Activated CD4-positive, CD25-positive, alpha-beta regulatory T cell treated with anti-CD3 and anti-CD28 coated beads, Interleukin-2, amount 50 U/mL, for 16 hours (primary cell): ENCODE data around the gene OR10K2.
"Not testable (repeated sequence)": the region's sequence is repeated elsewhere in the genome, so short reads cannot be mapped to it uniquely, and the experiment has no call there.

Experiments used
- DNase-seq: peaks from one replicate; pipeline ENCODE4 v3.0.0-alpha.2; 2020; ENCODE audit warnings: low read depth, low spot score

Gene OR10K2, protein sequence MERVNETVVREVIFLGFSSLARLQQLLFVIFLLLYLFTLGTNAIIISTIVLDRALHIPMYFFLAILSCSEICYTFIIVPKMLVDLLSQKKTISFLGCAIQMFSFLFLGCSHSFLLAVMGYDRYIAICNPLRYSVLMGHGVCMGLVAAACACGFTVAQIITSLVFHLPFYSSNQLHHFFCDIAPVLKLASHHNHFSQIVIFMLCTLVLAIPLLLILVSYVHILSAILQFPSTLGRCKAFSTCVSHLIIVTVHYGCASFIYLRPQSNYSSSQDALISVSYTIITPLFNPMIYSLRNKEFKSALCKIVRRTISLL

DNA sequence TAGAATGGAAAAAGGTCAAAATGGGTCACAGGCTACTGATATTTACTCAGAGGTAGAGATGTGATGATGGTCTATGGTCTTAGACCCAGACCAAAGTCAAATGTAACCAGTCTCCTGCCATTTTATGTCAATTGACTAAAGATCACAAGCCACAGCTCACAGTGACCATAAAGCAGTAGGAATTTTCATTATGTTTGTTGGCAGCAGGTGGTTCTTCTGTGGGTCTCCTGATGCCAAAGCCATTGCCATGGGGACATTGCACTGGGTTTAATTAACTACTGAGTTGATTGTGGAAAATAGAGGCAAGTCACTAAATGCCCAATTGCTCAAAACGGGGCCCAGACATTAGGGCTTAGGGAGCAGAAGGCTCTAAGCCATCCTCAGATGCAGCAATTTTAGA, at the start of gene OR10K2:
OR10K2 (minus strand) TSS at position 101 of the 400 bp plus-strand sequence. CDS start 5,371 bp downstream, outside the sequence.
- DNase-seq, result no peak

DNA sequence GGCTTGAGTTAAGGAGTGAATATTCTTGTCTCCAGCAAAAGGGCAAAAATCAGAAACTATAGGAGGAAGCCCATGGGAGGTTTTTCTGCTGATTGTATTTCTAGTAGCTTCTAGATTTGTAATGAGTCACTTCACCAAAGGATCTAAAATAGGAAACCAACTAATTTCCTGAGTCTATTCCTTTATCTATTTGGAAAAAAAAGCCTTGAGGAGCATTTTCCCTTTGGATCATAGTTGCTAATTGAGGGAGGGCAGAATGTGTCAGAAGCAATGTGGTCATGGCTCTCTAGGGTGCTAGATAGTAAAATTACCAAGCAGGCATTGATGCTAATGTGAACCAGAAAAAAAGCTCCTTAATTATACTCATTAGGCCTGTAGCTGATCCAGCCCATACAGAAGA, 45.9 kb upstream of the OR10K2 start, which contains the start of gene OR10R2:
OR10R2 (plus strand) TSS at position 301 of the 400 bp plus-strand sequence. CDS start 106 bp downstream, outside the sequence.
- no peak for DNase-seq

DNA sequence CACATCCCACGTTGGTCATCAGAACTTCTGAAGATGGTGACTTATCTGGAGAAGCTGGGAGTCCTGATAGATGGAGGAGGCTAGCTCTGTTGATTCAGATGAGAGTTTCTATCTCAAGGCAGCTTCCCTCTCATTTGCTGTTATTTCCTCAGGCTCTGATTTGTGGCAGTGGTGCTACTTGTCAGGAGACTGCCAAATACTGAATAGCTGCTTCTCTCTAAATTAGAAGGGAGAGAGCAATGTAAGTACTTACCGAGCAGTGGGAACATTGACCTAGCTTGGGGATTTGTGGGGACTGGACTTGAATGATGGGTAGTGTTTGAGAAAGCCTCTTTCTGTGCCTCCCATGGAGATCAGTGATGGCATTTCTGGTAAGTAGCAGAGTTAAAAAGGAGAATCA, 35.5 kb upstream of the OR10K2 start, which contains the start of gene OR10K1:
OR10K1 (plus strand) TSS at position 301 of the 400 bp plus-strand sequence. CDS start 3,728 bp downstream, outside the sequence.
- no peak for DNase-seq

DNA sequence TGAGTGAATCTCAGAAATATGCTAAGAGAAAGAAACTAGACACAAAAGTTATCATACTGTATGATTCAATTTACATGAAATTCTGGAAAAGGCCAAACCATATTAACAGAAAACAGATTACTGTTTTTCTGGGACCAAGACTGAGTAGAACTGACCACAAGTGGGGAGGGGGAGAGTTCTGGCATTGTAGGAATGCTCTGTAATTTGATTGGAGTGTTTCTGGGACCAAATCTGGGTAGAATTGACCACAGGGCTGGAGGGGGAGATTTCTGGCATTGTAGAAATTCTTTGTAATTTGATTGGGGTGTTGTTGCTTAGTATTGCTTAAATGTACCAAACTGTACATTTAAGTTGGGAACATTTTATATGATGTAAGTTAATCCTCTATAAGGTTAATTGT, 32.2 kb upstream of the OR10K2 start:
- no peak for DNase-seq

DNA sequence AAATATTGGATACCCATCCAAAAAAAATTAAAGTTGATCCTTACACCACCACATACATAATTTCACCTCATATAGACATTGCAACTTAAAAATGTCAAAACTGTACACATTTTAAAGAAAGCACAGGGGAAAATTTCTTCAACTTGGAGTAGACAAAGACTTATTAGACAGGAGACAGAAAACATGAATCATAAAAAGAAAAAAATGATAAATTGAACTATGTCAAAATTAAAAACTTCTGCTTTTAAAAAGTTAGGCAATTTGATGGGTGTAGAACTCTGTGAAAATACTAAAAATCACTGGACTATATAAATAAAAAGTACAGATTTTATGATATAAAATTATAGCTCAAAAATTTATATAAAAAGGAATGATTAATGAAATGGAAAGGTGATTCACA, 31.2 kb upstream of the OR10K2 start:
- DNase-seq, result no peak

DNA sequence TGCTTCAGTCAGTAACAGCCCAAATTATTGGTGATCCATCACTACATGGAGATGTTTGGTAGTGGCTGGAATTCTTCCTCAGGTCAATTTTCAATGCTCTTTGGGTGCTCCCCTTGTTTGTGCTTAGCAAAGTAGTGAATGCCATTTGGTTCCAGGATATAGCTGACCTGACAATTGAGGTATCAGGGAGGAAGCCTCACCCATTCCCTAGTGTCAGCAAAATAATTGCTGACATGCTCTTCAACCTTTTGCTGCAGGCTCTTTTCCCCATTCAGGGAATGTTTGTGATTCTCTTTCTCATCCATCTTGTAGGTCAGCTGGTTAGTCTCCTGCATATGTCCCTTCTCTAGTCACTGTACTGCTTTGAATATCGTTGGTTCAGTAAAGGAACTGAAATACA, 28.5 kb upstream of the OR10K2 start:
- DNase-seq, result no peak

DNA sequence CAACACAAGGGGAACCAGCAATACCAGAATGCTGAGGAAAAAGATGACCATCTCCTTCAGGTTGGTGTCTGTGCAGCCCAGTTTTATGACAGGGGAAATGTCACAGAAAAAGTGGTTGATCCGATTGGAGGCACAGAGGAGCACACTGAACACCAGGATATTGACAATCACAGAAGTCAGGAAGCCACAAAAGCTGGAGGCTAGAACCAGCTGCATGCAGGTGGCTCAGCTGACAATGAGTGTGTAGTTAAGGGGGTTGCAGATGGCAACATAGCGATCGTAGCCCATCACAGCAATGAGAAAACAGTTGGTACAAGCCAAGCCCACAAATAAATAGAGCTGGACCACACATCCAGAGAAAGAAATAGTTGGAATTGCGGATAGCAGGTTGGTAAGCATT, 19.3 kb upstream of the OR10K2 start:
- no peak for DNase-seq

DNA sequence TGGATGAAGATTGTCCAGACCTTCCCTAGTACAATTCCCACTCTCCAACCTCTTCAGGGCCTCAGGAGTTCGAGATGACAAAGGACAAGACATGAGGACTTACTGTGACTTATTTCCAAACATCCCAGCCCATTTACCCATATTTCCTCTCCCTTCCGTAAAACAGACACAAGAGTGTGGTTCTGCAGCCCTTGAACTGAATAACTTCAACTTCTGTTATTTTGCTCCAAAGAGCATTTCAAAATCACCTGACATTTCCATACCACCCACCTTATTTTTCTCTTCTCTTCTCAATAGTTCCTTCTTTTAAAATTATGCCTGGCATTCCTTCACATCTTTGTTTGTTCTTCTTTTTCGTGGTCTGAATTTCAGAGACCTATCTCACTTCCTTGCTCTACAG, 8.7 kb upstream of the OR10K2 start:
- no peak for DNase-seq

DNA sequence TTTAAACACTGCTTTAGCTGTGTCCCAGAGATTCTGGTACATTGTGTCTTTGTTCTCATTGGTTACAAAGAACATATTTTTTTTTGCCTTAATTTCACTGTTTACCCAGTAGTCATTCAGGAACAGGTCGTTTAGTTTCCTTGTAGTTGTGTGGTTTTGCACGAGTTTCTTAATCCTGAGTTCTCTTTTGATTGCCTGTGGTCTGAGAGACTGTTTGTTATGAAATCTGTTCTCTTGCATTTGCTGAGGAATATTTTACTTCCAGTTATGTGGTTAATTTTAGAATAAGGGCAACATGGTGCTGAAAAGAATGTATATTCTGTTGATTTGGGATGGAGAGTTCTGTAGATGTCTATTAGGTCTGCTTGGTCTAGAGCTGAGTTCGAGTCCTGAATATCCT, 4.1 kb upstream of the OR10K2 start:
- DNase-seq, result not testable (repeated sequence)

DNA sequence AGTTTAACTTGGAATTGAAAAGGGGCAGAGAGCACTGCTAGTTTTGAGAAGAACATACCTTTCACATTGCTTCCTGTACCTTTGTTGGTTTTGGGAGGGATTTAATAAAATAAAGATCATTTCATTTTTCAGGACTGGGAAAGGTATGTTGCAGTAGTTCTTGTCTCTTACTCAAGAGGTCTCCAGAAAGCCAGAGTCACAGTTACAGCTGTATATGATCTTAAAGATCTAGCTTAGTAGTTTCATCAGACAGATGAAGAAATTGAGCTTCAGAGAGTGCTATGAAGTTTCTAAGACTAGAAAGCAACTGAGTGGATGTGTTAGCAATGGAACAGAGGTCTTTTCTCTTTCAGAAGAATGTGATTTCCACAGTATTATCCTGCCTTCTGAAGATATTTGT, 1.0 kb downstream of the OR10K2 start:
- DNase-seq, result no peak

DNA sequence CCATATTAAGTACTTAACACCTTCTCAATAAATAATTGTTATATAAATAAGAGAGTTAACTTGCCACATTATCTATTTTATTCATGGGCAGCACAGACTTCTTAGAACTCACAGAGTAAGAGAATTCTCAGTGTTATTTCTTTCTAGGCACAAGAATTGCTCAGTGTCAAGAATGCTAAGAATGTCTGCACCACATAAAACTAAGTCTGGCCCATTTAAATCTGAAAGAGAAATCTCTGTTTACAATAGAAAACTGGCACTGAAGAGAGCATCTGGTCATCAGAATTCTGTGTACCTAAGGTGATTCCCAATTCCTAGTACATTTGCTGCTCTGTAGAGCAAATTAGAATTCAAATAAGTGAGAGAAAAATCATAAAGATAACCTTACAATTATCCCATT, 3.8 kb downstream of the OR10K2 start:
- no peak for DNase-seq

DNA sequence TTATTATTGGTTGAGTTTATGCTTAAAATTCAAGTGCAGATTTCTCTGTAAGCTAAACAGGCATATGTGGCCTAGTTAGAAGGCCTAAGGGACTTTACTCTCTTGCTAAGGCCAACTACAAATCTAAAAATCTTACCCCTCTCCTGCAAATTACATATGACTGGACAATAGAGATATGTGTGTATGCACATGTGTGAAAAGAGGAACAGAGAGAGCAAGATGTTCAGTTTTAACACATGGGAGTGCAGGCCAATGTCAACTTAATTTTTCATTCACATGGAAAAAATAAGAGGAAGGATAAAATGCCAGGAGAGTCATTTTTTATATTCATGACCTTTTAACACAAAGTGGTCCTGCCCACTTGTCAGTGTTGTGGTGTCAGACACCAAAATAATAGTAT, 8.5 kb downstream of the OR10K2 start:
- DNase-seq, result no peak

DNA sequence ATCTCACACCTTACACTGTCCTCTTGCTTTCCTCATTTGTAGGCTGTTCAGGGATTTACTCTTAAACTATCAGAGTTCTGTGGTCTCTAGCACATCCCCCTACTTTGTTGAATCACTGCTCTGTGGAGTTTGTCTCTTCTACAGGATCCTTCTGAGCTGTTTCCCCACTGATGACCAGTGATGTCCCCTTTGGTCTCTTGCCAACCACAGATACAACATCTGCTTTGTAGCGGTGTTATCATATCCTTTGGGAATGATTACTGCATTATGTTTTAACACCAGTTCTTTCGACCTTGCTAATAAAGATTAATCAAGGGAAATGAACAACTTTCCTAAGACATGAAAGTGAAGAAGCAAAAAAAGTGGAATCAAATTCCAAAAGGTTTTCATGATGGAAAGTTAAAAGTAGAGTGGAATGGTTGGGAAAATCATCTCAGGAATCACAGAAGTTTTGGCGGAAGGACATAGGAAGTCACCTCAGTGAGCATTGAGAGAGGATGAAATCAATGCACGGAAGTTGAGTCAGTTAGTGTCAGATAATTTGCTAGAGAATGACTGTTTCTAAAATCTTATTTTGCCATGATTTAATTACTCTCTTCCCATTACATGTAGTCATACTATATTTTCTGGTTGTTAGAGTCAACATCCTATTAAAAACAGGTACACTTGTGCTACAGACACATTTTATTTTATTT, 11.2 kb downstream of the OR10K2 start:
- DNase-seq, result no peak

DNA sequence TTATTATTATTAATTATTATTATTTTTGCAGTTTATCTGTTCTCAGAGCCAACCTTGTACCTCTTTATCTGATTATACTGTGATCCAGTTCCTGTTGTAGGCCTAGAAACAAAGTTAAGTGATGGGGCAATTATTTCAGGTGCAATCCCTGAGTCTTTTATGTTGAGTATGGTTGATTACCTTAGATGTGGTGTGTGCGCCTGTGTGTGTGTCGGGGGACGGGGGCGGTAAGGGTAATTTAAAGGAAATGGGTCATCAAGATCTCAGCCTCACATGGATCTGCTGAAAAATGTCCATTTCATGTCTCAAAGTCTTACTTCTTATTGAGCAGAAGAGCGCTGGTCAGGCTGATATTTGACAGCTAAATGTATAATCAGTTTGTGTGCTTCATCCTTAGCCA, 18.9 kb downstream of the OR10K2 start:
- no peak for DNase-seq

DNA sequence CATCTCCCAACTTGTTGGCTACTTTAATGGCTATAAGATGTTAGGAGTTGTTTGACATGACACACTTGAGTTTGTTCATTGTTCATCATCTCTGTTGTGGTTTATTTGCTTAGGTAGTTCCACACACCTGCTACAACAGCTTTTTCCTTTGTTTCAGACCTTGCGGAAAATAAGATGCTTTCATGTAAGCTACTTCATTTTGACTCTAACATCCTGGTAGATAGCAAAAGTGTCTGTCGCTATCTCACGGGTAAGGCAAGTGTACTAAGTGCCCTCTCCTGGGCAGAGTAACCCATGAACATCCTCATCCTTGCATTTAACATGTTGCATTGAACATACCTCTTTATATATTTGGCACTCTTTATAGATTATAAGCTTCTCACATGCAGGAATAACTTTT, 25.2 kb downstream of the OR10K2 start:
- DNase-seq, result no peak

DNA sequence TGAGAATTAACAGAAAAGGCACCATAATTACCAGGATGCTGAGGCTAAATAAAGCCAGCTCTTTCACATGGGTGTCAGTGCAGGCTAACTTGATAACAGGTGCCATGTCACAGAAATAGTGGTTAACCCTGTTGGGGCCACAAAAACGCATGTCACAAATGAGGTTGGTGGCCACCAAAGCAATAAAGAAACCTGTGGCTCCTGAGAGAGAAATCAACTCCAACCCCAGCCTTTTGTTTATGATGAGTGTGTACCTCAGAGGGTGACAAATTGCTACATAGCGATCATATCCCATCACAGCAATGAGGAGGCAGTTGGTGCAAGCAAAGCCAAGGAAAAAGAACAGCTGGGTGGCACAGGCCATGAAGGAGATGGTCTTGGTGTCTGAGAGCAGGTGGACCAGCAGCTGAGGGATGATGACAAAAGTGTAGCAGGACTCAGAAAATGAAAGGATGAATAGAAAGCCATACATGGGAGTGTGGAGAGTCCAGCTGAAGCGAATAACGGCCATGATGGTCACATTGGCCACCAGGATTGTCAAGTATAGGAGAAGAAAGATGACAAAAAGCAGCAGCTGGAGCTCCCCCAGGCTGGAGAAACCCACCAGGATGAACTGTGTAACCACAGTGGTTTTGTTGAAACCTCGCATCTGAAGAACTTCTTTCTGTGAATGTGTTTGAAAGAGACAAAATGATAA, 27.1 kb downstream of the OR10K2 start, which contains the start of gene OR10T2:
OR10T2 (minus strand) TSS at position 649 of the 697 bp plus-strand sequence; CDS start at position 649, 0 bp downstream.
- DNase-seq, result no peak

DNA sequence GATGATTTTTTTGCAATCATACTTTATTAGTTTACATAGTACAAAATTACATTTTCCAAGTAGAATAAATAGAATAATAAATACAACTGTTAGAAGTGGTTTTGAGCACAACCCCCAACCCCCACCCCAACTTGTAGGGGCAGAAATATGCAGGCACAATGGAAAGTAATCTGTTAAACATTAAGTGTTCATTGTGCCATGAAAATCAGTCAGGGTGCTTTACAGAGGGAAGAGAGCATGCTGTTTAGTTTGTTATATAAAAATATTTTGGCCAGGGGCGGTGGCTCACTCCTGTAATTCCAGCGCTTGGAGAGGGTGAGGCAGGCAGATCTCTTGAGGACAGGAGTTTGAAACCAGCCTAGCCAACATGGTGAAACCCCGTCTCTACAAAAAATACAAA, 29.4 kb downstream of the OR10K2 start:
- DNase-seq, result no peak

DNA sequence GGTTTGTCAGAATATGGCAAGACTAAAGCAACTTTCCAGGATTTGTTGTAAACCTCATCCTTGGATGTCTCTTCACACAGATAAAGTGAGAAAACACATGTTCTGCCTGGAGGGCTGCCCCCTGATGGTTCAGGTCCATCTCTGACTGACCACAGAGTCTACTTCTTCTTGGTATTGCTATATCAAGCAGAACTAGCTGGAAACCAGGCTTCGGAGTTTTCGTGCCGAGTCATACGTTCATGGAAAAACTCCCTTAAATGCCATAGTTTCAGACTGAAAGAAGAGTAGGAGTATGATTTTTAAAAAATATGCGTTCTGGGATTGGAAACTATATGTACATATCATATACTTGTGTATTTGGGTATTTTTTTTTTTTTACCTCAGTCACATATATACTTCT, 32.6 kb downstream of the OR10K2 start:
- no peak for DNase-seq

DNA sequence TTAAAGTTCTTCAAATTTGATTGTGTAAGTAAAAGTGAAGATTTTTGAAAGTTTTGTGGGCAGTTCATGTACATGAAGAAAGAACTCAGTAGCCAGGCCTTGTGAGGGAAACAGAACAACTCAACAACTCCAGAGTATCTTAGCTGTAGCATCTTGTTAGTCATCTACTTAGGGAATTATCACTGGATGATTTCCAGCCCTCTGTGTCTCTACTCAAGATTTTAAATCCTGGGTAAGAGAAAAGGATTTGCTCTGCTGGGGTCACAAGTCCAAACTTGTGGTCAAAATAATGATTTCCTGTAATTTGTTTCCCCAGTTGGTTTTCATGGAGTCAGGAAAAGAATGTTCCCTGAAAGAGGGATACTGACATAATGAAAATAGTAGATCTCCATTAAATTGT, 34.9 kb downstream of the OR10K2 start:
- DNase-seq, result no peak

DNA sequence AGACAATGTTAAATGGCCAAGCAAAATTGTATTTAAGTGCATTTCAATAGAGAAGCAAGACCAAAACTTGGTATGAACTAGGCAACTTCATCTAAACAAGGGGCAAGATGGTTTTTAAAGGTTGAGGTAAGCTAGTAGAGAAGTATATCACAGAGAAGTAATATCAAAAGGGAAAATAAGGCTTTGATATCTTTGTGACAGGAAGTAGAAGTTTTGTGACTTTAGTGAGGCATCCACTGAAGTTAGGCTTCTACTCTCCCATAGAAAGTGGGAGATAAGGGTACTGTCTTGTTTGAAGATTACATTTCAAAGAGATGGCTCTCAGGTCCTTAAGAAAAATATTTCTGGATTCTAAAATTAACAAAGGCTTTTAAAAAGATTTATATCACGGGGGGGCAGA, 35.7 kb downstream of the OR10K2 start:
- DNase-seq, result no peak

DNA sequence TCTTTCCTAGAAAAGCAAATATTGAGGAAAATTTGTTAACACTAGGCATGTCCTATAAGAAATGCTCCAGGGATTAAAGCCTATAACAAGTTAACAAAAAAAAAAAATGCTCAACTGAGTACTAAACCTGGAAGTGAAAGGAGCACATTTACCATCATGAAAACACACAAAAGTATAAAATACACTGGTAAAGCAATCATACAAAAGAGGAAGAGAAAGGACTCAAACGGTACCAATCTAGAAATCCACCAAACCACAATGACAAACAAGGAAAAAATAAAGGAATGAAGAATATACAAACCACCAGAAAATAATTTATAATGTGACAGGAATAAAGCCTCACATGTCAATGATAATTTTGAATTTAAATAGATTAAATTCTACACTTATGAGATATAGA, 51.2 kb downstream of the OR10K2 start:
- DNase-seq, result no peak

DNA sequence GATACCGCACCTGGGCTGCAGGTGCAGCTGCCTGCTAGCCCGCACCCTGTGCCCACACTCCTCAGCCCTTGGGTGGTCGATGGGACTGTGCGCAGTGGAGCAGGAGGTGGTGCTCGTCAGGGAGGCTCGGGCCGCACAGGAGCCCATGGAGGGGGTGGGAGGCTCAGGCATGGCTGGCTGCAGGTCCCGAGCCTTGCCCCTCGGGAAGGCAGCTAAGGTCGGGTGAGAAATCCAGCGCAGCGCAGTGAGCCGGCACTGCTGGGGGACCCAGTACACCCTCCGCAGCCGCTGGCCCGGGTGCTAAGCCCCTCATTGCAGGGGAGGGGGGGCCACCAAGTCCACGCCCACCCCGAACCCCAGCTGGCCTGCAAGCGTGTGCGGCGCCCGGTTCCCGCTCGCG, 51.9 kb downstream of the OR10K2 start:
- not testable (repeated sequence) for DNase-seq
